SK-N-SH (cell line): ENCODE measurements around the gene TRPM3.

ENCODE experiments used
- CTCF ChIP-seq: fragments of 200-600 bp; sonication (generic); IDR thresholded peaks from 2 replicates; pipeline ENCODE4 v1.6.1; 2017; ENCODE audit warnings: antibody characterized with exemption, mild to moderate bottlenecking, moderate library complexity
- GABPA ChIP-seq: IDR thresholded peaks from 2 replicates; pipeline ENCODE4 v1.4.0; 2012; ENCODE audit warnings: low read depth, mild to moderate bottlenecking
- GATA2 ChIP-seq: sonication (generic); formaldehyde crosslinking; IDR thresholded peaks from 2 replicates; pipeline ENCODE4 v1.5.0; 2020; ENCODE audit warnings: mild to moderate bottlenecking, missing genetic modification reagents
- JUND ChIP-seq: IDR thresholded peaks from 2 replicates; pipeline ENCODE4 v1.4.0; 2012
- POLR2AphosphoS5 ChIP-seq: IDR thresholded peaks from 2 replicates; pipeline ENCODE4 v1.6.1; 2012; ENCODE audit warnings: low read depth, low read length
- REST ChIP-seq: IDR thresholded peaks from 2 replicates; pipeline ENCODE4 v1.6.1; 2012; ENCODE audit warnings: mild to moderate bottlenecking, low read depth, low read length, moderate library complexity
- RXRA ChIP-seq: IDR thresholded peaks from 2 replicates; pipeline ENCODE4 v1.4.0; 2012; ENCODE audit warnings: low read depth, mild to moderate bottlenecking, borderline replicate concordance
- USF1 ChIP-seq: IDR thresholded peaks from 2 replicates; pipeline ENCODE4 v1.4.0; 2012; ENCODE audit warnings: low read depth, borderline replicate concordance
- USF2 ChIP-seq: fragments of 150-350 bp; IDR thresholded peaks from 2 replicates; pipeline ENCODE4 v1.6.1; 2017; ENCODE audit warnings: antibody characterized with exemption, low read length, low read depth, borderline replicate concordance
- YY1 ChIP-seq: IDR thresholded peaks from 2 replicates; pipeline ENCODE4 v1.4.0; 2012; ENCODE audit warnings: low read depth, mild to moderate bottlenecking

- TF ChIP-seq CTCF (no peak), REST (no peak), USF1 (no peak), GATA2 (no peak), GABPA (no peak), USF2 (no peak), YY1 (no peak), POLR2AphosphoS5 (no peak), JUND (no peak), RXRA (no peak)
Measured at GRCh38 chr9:70935856-70936255, 185.6 kb downstream of the TRPM3 start.
